Adrenal gland (tissue), 5 donors: ENCODE data around the gene SMPD2.

Experiments
- POLR2A ChIP-seq, 2 donors: fragments of 450-650 bp; IDR thresholded peaks; one replicate each; pipeline ENCODE4 v1.6.1; 2017; ENCODE audit warnings: antibody characterized with exemption in 2 of 2, mild to moderate bottlenecking in 2 of 2, moderate library complexity in 1 of 2
- TF ChIP-seq, protein P1 (sequence below), 6 experiments: fragments of 450-650 bp in 4 of 6; fragments of 200-600 bp in 2 of 6; sonication (generic) in 1 of 6; IDR thresholded peaks; 1 replicate in 5 of 6; 2 replicates in 1 of 6; pipeline versions ENCODE4 v1.5.1 to v1.8.0; 2016 to 2021; ENCODE audit warnings: antibody characterized with exemption in 6 of 6, mild to moderate bottlenecking in 2 of 6, moderate library complexity in 1 of 6
- donor health status: DM: no; HTN: no; CAD: no.

DNA sequence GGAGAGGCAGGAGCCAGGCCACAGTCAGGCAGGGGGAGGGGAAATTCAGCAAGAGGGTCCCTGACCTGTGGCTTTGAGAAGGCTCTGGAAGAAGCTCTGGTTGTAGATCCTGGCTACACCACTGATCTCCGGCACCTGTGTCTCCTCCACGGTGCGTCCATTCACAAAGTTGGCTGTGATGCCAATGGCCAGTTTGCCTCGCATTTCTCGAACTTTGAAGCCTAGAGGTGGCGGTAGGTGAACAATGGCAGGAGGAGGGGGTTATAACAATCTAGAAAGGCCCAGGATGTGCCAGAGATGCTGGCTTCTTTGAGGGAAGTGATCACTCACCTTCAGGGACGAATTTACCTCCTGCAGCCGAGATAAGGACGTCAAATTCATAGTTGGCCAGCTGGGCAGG, 11.7 kb downstream of the SMPD2 start:
- TF ChIP-seq, protein P1, sequence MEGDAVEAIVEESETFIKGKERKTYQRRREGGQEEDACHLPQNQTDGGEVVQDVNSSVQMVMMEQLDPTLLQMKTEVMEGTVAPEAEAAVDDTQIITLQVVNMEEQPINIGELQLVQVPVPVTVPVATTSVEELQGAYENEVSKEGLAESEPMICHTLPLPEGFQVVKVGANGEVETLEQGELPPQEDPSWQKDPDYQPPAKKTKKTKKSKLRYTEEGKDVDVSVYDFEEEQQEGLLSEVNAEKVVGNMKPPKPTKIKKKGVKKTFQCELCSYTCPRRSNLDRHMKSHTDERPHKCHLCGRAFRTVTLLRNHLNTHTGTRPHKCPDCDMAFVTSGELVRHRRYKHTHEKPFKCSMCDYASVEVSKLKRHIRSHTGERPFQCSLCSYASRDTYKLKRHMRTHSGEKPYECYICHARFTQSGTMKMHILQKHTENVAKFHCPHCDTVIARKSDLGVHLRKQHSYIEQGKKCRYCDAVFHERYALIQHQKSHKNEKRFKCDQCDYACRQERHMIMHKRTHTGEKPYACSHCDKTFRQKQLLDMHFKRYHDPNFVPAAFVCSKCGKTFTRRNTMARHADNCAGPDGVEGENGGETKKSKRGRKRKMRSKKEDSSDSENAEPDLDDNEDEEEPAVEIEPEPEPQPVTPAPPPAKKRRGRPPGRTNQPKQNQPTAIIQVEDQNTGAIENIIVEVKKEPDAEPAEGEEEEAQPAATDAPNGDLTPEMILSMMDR (IDR thresholded peaks at IDR 0.05): no peak
- no peak for TF ChIP-seq POLR2A (IDR thresholded peaks at IDR 0.05)
